Activated CD4-positive, alpha-beta T cell treated with anti-CD3 and anti-CD28 coated beads, Interleukin-2, amount 50 U/mL, for 16 hours (primary cell): Measurements from ENCODE around the gene DAO.
A peak's percentile ranks its signal among the peaks of the same experiment; 100 is the strongest.
"Not testable (repeated sequence)": the region's sequence is repeated elsewhere in the genome, so short reads cannot be mapped to it uniquely, and the experiment has no call there.

Experiments
- DNase-seq: peaks from one replicate; pipeline ENCODE4 v3.0.0-alpha.2; 2020

Gene DAO

GRCh38 chr12:108879615-108880254 is at the start of gene DAO:
Gene DAO (plus strand): TSS chr12:108880092. CDS start chr12:108885007, 4,915 bp downstream.
- no peak for DNase-seq

- peak; percentile 77 for DNase-seq
Observed at GRCh38 chr12:108831309-108831991, 48.4 kb upstream of the DAO start.

- no peak for DNase-seq
Observed at GRCh38 chr12:108832208-108832607, 47.7 kb upstream of the DAO start.

GRCh38 chr12:108832730-108833354 is 47.0 kb upstream of the DAO start:
- DNase-seq, result no peak

GRCh38 chr12:108833355-108833733 is 46.5 kb upstream of the DAO start:
- no peak for DNase-seq

DNA sequence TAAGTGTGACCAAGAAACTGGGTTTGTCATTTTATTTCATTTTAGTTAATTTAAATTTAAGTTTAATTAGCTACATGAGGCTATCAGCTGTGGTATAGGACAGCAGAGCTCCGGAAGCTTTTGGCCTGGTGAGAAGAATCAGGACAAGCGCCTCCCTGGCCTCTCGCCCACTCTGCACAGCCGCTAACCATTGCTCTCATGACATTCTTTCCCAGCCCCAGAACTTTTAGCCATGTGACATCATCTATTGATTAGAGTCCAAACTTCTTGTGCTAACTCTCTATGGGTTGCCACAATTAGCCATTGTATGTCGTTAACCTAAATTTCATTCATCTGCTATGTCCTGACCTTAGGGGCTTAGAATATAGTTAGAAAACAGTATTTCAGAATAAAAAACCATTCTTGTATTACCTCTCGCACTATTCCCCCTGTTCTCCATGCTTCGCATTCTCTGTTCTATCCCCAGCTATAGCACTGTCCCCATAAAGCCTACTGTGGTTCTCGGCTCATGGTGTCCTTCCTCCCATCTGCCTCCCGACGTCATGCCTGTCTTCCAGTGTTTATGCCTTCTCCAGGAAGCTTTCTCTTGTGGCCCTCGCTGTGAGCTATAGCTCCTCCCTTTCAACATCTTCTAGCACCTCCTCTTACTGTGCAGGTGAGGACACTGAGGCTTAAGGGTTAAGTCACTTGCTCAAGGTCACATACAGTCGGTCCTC is 46.0 kb upstream of the DAO start:
- no peak for DNase-seq

DNA sequence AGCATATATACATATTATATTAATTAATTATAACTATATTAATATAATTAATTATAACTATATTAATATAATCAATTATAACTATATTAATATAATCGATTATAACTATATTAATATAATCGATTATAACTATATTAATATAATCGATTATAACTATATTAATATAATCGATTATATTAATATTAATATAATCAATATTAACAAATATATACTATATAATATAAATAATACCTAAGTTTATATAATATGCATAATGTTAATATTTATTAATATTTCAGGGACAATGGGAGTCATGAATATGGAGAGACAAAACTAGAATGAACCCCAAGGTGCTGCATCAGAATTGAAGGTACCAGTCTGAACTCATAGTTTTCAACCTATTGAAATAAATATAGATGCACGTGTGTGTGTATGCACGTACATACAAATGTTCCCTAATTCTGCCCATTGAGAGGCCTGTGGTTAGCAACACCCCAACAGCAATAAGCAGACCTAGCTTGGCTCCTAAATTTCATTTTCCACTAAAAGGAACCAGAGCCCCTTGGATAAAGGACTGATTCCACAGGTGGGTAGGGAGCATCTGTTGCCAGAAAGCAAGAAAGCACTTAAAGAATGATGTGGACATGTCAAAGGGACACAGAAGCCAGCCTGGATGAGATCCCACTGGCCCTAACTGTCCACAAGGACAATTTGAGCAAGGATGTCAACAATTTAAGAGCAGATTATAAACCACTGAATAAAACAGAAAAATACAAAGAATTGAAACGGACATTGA is 43.8 kb upstream of the DAO start:
- DNase-seq, result no peak

DNA sequence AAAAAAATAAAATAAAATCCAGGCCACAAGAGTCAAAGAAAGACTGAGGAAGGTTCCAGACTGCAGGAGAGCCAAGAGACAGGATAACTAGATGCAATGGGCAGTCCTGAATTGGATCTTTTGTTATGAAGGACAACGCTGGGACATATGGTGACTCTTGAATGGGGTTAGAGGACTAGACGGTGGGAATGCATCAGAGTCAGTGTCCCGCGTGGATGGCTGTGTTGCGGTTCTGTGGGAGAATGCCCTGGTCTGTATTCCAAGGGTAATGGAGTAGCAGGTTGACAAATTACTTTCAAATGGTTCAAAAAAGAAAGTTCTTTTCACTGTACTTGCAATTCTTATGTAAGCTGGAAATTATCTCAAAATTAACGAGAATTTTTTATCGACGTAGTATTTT is 42.7 kb upstream of the DAO start:
- no peak for DNase-seq

DNA sequence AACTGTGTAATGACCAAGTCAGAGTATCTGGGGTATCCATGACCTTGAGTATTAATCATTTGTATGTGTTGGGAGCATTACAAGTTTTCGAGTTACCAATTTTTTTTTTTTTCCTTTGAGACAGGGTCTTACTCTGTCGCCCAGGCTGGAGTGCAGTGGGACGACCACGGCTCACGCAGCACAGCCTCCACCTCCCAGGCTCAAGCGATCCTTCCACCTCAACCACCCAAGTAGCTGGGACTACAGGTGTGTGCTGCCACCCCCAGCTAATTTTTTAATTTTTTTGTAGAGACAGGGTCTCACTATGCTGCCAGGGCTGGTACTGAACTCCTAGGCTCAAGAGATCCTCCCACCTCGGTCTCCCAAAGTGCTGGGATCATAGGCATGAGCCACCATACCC is 42.2 kb upstream of the DAO start:
- DNase-seq, result no peak

GRCh38 chr12:108838194-108839017 is 41.5 kb upstream of the DAO start:
- peak; percentile 93 for DNase-seq

DNA sequence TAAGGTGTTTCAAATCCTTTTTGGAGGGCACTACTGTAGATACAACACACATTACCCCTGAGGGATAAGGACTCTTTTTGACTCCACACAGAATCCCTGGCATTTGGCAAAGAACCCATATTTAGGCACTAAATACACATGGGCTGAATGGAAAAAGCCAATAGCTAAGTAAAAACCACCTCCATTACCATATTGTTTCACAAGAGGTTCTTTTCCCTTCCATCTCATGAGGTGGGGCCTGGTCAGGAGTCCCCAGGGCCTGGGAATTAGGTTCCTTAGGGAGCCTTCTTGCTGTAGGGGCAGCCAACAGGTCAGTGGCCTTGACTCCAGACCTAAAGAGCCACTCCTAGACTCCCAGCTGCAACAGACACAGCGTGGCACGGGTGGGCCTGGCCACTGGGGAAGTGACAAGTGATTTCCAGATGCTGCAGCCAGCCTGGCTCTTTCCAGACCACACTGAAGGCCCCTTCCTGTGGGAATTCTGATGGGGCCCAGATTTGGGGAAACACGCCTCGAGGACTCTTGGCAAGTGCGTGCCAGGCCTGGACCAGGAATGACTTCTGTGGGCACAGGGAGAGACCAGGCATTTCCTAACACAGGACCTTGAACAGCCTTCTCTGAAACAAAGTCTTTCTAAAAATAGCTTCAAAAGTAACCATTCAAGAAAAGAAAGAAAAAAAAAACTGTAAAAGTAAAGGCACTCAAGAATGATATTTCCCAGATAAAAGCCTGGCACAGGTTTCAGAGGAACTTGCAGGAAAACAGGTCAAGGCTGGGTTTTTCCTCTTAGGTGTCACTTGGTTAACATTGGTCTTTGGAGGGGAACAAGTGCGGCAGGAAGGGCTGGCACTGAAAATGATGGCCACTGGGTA is 40.6 kb upstream of the DAO start:
- DNase-seq, result no peak

DNA sequence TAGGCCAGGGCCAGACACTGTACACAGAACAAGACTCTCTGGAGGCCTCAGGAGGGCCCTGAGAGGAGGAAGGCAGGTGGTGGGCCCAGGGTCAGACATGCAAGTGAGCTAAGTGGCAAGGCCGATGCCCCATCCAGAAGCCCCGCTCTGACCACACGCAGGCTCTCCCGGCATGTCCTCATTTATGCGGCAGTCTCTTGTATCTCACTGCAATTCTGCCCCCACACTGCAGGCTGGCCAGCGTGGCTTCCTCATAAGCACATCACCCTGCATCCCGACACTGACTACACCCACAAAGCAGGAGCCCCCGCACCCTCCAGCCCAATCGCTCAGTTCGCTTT is 40.0 kb upstream of the DAO start:
- no peak for DNase-seq

DNA sequence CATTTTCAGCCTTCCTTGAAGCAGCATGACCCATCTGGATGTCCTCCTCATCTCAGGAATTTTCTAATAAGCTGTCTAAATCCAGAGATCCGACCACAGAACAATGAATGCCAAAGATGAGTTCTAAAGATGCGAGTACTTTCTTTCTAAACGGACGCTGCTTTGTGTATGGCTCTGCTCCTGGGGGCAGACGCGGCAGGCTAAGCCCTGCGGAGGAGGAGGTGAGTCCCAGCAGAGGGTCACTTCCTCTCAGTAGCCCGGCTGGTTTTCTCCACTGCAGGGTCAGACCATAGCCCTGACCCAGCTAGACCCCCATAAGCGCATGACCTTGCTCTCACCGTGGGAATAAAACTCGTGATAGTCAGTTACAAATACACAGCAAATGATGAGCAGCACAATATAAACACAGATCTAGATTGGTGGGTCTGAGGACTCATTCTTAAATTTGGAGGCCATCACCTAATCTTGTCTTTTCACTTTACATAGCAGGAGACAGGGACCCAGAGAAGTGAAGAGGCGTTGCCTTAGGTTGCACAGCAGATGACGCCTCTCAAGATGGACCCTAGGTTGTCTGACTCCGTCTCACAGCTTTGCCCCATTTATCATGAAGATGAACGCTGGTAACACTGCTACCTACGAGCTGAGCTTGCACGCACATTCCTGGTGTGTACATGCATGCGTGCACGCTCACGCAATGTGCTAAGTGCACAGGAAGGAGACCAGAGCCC is 39.1 kb upstream of the DAO start:
- DNase-seq, result no peak

DNA sequence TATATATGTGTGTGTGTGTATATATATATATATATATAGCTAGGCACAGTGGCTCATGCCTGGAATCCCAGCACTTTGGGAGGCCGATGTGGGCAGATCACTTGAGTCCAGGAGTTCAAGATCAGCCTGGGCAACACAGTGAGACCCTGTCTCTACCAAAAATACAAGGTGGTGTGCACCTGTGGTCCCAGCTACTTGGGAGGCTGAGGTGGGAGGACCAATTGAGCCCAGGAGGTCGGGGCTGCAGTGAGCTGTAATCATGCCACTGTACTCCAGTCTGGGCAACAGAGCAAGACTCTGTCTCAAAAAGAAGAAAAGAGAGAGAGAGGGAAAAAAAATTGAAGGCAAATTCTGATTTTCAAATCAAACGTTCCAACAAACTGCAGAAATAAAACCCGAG is 38.1 kb upstream of the DAO start:
- not testable (repeated sequence) for DNase-seq

DNA sequence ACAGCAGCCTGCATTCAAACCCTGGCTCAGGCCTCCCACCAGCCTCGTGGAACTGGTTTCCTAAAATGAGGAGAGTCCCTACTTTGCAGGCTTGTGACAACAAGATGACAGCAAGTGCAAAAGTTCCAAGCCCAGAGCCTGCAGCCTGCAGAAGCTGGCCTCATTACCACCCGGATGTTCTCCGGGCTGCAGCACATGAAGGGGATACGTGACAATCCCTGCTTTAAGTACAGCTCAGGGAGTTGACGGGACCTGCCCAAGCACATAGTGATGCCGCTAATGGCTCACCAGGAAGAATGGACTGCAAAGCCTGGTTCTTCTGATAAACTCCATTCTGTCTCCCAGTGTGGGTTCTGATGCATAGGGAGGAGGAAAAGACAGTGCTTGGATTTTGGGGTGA is 37.5 kb upstream of the DAO start:
- DNase-seq, result no peak

DNA sequence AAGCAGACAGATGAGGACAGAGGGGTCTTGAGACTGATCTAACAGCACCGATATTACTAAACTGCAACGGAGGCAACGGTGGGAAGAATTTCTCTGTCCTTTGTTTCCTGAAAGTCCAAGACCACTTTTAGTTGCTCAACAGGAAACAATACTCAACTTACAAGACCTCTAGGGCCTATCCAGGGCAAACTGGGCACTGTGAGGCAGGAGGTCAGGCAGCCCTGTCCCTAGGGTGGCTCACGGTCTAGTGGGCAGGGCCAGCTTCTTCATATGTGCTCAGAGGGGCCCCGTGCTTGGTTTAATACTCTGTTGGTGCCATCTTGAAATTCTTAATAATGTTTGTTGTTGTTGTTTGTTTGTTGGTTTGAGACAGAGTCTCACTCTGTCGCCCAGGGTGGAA is 36.7 kb upstream of the DAO start:
- no peak for DNase-seq

DNA sequence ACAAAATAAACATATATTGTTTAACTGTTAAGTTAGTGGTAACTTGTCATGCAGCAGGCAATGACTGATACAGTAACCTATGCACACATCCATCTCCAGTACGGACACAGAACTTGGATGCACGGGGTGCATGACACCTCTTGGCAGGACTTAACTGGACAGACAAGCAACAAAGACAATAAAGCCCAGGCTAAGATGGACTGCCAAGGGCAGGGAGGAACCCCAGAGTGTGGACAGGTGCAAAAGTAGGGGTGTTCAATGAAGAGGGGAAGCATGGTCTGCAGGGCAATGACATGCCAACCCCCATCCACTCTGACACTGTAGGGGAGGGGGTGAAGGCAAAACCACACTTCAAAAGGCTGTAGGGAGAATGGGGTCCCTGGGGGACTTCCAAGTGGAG is 34.2 kb upstream of the DAO start:
- no peak for DNase-seq

DNA sequence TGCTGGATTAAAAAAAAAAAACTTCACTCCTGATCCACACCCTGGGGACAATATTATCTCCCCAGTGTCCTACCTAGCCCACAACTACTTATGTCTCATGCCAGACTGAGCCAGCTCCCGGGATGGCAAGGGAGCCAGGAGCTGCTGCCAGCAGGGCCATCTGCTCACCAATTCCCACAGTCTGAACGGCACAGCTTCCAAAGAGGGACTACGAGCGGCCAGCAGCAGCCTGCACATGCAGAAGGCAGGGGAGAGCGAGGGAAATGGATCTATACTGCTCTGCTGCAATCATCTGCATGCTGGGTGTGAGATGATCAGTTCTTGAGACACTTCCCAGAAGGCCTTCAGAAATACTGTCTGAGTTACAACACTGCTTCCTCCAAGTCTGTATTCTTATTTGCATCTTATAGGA is 33.6 kb upstream of the DAO start:
- DNase-seq, result no peak

DNA sequence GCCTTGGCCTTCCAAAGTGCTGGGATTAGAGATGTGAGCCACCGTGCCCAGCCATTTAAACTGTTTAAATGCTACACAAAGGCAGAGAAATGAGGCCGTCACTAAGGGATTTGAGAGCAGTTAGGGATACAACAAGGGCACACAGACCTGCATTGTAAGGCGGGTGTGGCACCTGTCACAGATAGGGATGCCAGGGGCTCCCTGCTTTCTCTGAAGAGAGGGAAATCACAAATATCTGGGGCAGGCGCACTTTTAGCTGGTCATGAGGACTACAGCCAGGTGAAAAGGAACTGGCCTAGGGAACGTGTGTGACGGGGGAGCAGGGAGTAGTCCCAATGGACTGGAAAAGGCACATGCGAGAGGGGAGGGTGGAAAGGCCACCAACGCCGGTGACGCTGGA is 32.2 kb upstream of the DAO start:
- no peak for DNase-seq

DNA sequence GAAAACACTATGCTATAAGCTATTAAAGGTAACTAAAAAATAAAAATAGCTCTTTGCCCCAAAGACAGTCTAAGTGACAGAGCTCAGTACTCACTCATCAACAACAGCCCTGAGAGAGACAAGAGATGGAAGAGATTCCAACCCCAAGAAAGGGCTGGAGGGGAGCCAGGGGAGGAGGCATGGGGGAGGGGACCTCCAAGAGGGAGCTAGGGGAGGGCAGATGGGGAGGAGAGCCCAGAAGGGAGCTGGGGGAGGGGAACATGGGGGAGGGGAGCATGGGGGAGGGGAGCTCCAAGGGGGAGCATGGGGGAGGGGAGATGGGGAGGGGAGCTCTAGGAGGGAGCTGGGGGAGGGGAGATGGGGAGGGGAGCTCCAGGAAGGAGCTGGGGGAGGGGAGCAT is 30.2 kb upstream of the DAO start:
- DNase-seq, result no peak
